Endothelial cell of umbilical vein (primary cell): Measurements from ENCODE around the gene SELE. TPM values are rescaled to one million over a fixed set of nuclear protein-coding genes. Genes with fewer than 3 reads are reported as not detected.

Experiments
- BruUV-seq: library from RNA; stranded (reverse); fragments of 400-500 nt; replicated peaks from 2 replicates; lab custom pipeline; 2021; lab: Mats Ljungman, UMichigan
- CTCF ChIA-PET: fragments of 300-600, 350-600 bp; sonication (Branson Sonifier 250); formaldehyde crosslinking; loops from one replicate; lab custom pipeline; 2021; ENCODE audit warnings: antibody characterized with exemption, inconsistent platforms; lab: Charles Lee
- POLR2A ChIA-PET: fragments of 300-600, 350-600 bp; sonication (Branson Sonifier 250); formaldehyde crosslinking; loops from one replicate; lab custom pipeline; 2021; ENCODE audit warnings: antibody characterized with exemption, inconsistent platforms; lab: Charles Lee
- DNase-seq: peaks from one replicate; pipeline ENCODE4 v3.0.0-alpha.2; 2011; ENCODE audit warnings: low read depth, low spot score
- FAIRE-seq: peaks from 2 replicates; lab custom pipeline; 2011; peaks lifted over from hg19 to GRCh38; lab: Jason Lieb, UNC
- H2AFZ ChIP-seq: 2 replicates; pipeline ENCODE4 v1.6.0; 2012; ENCODE audit warnings: low read depth, low read length, control low read depth, inconsistent platforms
- H3K27ac ChIP-seq: 2 replicates; pipeline ENCODE4 v1.5.1; 2011; ENCODE audit warnings: low read depth, mild to moderate bottlenecking, control low read depth, low read length, moderate library complexity; ENCODE audit not compliant: insufficient read depth
- H3K27me3 ChIP-seq, 2 experiments: 2 replicates each; pipeline versions ENCODE4 v1.6.0 to v1.6.1; 2011; ENCODE audit warnings: low read length in 2 of 2, mixed read lengths in 1 of 2; ENCODE audit not compliant: control insufficient read depth in 2 of 2, insufficient read depth in 2 of 2
- H3K36me3 ChIP-seq, 2 experiments: 2 replicates in 1 of 2; 3 replicates in 1 of 2; pipeline ENCODE4 v1.5.1; 2011; ENCODE audit warnings: low read length in 2 of 2, mild to moderate bottlenecking in 1 of 2, moderate library complexity in 1 of 2; ENCODE audit not compliant: control insufficient read depth in 2 of 2, insufficient read depth in 2 of 2; ENCODE audit errors: extremely low read depth in 1 of 2
- H3K4me1 ChIP-seq: 3 replicates; pipeline ENCODE4 v1.5.1; 2011; ENCODE audit warnings: mild to moderate bottlenecking, low read length; ENCODE audit not compliant: control insufficient read depth, insufficient read depth; ENCODE audit errors: extremely low read depth
- H3K4me2 ChIP-seq: 2 replicates; pipeline ENCODE4 v1.6.1; 2011; ENCODE audit warnings: low read length, control low read depth, mixed read lengths; ENCODE audit not compliant: insufficient read depth
- H3K4me3 ChIP-seq, 3 experiments: fragments of 200-600 bp in 1 of 3; sonication (generic), shearing (Covaris generic) in 1 of 3; replicated peaks in 1 of 3; 2 replicates each; pipeline ENCODE4 v1.5.1; 2011 to 2016; ENCODE audit warnings: control low read depth in 3 of 3, low read length in 3 of 3, mild to moderate bottlenecking in 2 of 3, inconsistent platforms in 1 of 3, low read depth in 1 of 3, moderate library complexity in 1 of 3; ENCODE audit not compliant: insufficient read depth in 1 of 3
- H3K79me2 ChIP-seq: 2 replicates; pipeline ENCODE4 v1.6.0; 2012; ENCODE audit warnings: low read length, inconsistent platforms; ENCODE audit not compliant: control insufficient read depth, insufficient read depth
- H3K9ac ChIP-seq: replicated peaks from 2 replicates; pipeline ENCODE3; 2011; ENCODE audit warnings: low read length, control low read depth; ENCODE audit not compliant: insufficient read depth; ENCODE audit errors: extremely low read depth
- H3K9me1 ChIP-seq: replicated peaks from 3 replicates; pipeline ENCODE4 v1.6.0; 2011; ENCODE audit warnings: mild to moderate bottlenecking, low read length; ENCODE audit not compliant: control insufficient read depth, insufficient read depth; ENCODE audit errors: extremely low read depth
- H3K9me3 ChIP-seq: replicated peaks from 2 replicates; pipeline ENCODE4 v1.5.1; 2012; ENCODE audit warnings: low read length, inconsistent platforms; ENCODE audit not compliant: control insufficient read depth, insufficient read depth
- H4K20me1 ChIP-seq: replicated peaks from 2 replicates; pipeline ENCODE3; 2011; ENCODE audit warnings: mild to moderate bottlenecking, low read length; ENCODE audit not compliant: control insufficient read depth, insufficient read depth; ENCODE audit errors: extremely low read depth
- EZH2 ChIP-seq: IDR thresholded peaks from 2 replicates; pipeline ENCODE4 v1.6.1; 2012; ENCODE audit warnings: borderline replicate concordance, low read depth, mild to moderate bottlenecking, moderate library complexity, low read length, inconsistent platforms; ENCODE audit not compliant: severe bottlenecking
- FOS ChIP-seq: IDR thresholded peaks from 2 replicates; pipeline ENCODE4 v1.6.1; 2011; ENCODE audit warnings: mild to moderate bottlenecking, low read length, moderate library complexity, borderline replicate concordance; ENCODE audit not compliant: insufficient read depth
- JUN ChIP-seq: IDR thresholded peaks from 2 replicates; pipeline ENCODE4 v1.6.1; 2011; ENCODE audit warnings: borderline replicate concordance, low read depth; ENCODE audit not compliant: insufficient read length, insufficient read depth
- POLR2A ChIP-seq: IDR thresholded peaks from 2 replicates; pipeline ENCODE4 v1.6.1; 2012; ENCODE audit warnings: low read depth, mild to moderate bottlenecking, control low read depth, low read length
- POLR2AphosphoS5 ChIP-seq: IDR thresholded peaks from 2 replicates; pipeline ENCODE4 v1.6.1; 2012; ENCODE audit warnings: low read depth, mild to moderate bottlenecking, control low read depth, low read length, moderate library complexity; ENCODE audit not compliant: insufficient read depth
- dilution Hi-C: fragments of 300-500 bp; cut with MboI; formaldehyde crosslinking; loops from one replicate; pipeline ENCODE4 v1.15.0; 2019; ENCODE audit warnings: low sequenced_read_pairs; ENCODE audit not compliant: extremely low pct_ligation_motif_present
- intact Hi-C: fragments of 100-400 bp; cut with micrococcal nuclease; formaldehyde crosslinking; loops from one replicate; pipeline ENCODE4 v1.10.0; 2022
- polyA plus RNA-seq, 4 experiments: library from polyadenylated mRNA; depleted of rRNA in 3 of 4; stranded (reverse) in 3 of 4; unstranded in 1 of 4; fragments of >200 nt; gene quantifications; 2 replicates each; pipeline versions ENCODE4 v1.2.1 to v1.2.3, GENCODE V29; 2011 to 2012; ENCODE audit warnings: missing spikeins in 1 of 4
- total RNA-seq: library from RNA; stranded (reverse); gene quantifications from 2 replicates; pipeline ENCODE4 v1.2.3, GENCODE V29; 2021

Gene SELE
- total and polyA plus RNA-seq, 2 donors (not counting 3 experiments of a cell fraction or from before 2014, with no cell fraction given) = 1.5 to 4.7 TPM

GRCh38 chr1:169741666-169742394, 8.0 kb upstream of the SELE start:
- Histone ChIP-seq H3K9me1 (no peaks in the 10 kb centered on the region), H3K79me2 (no peaks in the 10 kb centered on the region), H3K4me1 (peaks cover 26% of the 10 kb centered on the region), H3K9ac (no peak overlapping the region), H2AFZ (no peak overlapping the region), H3K36me3 (no peaks in the 10 kb centered on the region), H3K27ac (no peak overlapping the region), H3K4me2 (no peak overlapping the region), H3K4me3 (no peak overlapping the region), H3K9me3 (no peaks in the 10 kb centered on the region), H4K20me1 (no peaks in the 10 kb centered on the region), H3K27me3 (no peaks in the 10 kb centered on the region)
- TF ChIP-seq JUN (no peak), POLR2A (no peak), POLR2AphosphoS5 (no peak), FOS (no peak)
- no peak for DNase-seq
- BruUV-seq = no TSS peak
- intact Hi-C loops (loop anchor here (2.0 kb wide), 1 partner anchor 39 kb away; no protein-coding TSS in a partner anchor), dilution Hi-C loops (no loop called here)
- FAIRE-seq = no peak
- POLR2A ChIA-PET = interaction anchor here (0.6 kb wide), 1 partner anchor 368 kb away, joined by 6 read pairs; no protein-coding TSS in a partner anchor
- CTCF ChIA-PET = interaction anchor here (1.0 kb wide), 1 partner anchor 11 kb away, joined by 3 read pairs; no protein-coding TSS in a partner anchor

- CTCF ChIA-PET = interaction anchor here (0.8 to 2.3 kb wide), 7 partner anchors 8 to 183 kb away, joined by 3 to 12 read pairs (median 4); partner anchors contain the start of gene METTL18
Measured at GRCh38 chr1:169739980-169740379, 6.1 kb upstream of the SELE start.

More at GRCh38 chr1:169739980-169740379, 6.1 kb upstream of the SELE start:
- H3K27me3 ChIP-seq = no peaks in the 10 kb centered on the region
- no peaks in the 10 kb centered on the region for H4K20me1 ChIP-seq
- TF ChIP-seq JUN (peak; percentile 31), EZH2 (no peak)
- H2AFZ ChIP-seq = peak overlapping the region; percentile 67
- H3K4me1 ChIP-seq = peaks cover 16% of the 10 kb centered on the region
- H3K36me3 ChIP-seq = no peaks in the 10 kb centered on the region
- H3K79me2 ChIP-seq = no peaks in the 10 kb centered on the region
- no TSS peak for BruUV-seq
- no peaks in the 10 kb centered on the region for H3K9me3 ChIP-seq
- H3K9me1 ChIP-seq = no peaks in the 10 kb centered on the region
- H3K27ac ChIP-seq = peak overlapping the region; percentile 65
- peak overlapping the region; percentile 66 for H3K9ac ChIP-seq
- intact Hi-C loops (loop anchor here (1.0 to 2.0 kb wide), 2 partner anchors 41 to 54 kb away; partner anchors contain the start of gene METTL18), dilution Hi-C loops (no loop called here)
- POLR2A ChIA-PET = interaction anchor here (0.6 kb wide), 1 partner anchor 70 kb away, joined by 3 read pairs; no protein-coding TSS in a partner anchor
- peak overlapping the region in 1 of 3 experiments; percentile 28 for H3K4me3 ChIP-seq
- peak overlapping the region; percentile 77 for H3K4me2 ChIP-seq
- peak; percentile 93 for DNase-seq
- FAIRE-seq = peak; percentile 95
